GM18502 (cell line): ENCODE measurements around the gene UBR3.
"Not testable (repeated sequence)": the region's sequence is repeated elsewhere in the genome, so short reads cannot be mapped to it uniquely, and the experiment has no call there.

Experiments
- ATAC-seq: cut with Tn5 transposase; IDR thresholded peaks from one replicate; pipeline ENCODE4 v1.9.1; 2021; ENCODE audit warnings: mild to moderate bottlenecking; ENCODE audit not compliant: unreplicated experiment, poor library complexity

UBR3 gene

DNA sequence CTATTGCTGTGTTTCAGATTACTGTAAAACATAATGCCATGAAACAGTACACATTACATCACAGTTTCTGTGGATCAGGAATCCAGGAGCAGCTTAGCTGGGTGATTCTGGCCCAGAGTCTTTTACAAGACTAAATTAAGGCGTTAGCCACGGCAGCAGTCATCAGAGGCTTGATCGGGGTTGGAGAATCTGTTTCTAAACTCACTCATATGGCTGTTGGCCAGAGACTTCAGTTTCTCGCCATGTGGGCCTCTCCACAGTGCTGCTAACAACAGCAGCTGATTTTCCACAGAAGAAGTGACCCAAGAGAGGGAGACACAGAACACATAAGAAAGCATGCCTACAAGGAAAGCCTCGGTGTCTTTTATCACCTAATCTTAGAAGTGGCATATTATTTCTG, 261.5 kb downstream of the UBR3 start:
- no peak for ATAC-seq

DNA sequence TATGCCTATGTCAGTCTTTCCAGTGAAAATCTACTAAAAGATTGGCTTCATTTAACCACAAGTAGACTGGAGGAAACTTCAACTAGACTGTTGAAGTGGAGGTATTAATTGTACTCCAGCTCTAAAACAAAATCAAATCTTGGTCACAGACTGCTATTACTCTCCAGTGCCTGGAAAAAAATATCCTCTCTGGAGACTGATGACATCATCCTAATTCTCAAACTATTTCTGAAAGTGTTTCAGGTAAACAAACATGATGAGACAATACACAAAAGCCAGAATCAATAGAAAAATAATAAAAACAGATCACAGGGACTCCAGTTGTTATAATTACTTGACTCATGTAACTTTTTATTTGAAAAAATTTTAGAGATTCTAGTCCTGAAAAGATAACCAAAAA, 263.0 kb downstream of the UBR3 start:
- ATAC-seq = no peak

DNA sequence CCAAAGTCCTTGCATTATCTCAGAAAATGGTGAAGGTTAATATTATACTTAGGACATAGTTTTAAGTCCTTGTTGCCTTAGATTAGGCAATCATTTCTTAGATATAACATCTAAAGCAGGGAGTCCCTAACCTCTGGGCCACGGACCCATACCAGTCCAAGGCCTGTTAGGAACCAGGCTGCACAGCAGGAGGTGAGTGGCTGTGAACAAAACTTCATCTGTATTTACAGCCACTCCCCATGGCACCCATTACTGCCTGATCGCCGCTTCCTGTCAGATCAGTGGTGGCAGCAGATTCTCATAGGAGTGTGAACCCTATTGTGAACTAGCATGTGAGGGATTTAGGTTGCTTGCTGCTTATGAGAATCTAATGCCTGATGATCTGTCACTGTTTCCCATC, 264.2 kb downstream of the UBR3 start:
- no peak for ATAC-seq

DNA sequence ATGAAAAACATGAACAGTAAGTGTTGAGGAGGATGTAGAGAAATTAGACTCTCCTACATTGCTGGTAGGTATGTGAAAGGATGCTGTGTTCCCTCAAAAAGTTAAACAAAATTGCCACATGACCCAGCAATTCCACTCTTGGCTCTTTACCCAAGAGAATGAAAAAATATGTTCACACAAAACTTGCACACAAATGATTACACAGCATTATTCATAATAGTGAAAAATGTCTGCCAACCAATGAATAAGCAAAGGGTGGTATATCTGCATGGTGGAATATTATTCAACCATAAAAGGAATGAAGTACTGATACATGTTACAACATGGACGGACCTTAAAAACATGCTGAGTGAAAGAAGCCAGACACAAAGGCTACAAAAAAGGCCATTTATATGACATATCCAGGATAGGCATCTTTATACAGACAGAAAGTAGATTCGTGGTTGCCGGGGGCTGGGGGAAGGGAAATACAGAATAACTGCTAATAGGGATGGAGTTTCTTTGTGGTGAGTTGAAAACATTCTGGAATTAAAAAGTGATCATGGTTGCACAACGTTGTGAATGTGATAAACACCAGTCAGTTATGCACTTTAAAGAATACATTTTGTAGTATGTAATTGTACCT, 265.3 kb downstream of the UBR3 start:
- no peak for ATAC-seq

DNA sequence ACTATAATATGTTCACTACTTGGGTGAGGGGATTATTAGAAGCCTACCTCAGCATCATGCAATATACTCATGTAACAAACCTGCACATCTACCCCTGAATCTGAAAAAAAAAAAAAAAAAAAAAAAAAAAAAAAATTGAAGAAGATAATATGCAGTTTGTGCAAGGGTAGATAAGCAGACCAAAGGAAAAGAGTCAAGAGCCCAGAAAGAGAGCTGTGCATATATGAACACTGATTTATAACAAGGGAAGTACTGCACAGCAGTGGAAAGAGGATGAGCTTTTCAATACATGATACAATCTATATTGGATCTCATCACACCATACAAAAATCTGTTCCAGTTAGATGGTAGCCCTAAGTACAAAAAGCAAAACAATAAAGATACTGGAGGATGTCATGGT, 268.1 kb downstream of the UBR3 start:
- no peak for ATAC-seq

DNA sequence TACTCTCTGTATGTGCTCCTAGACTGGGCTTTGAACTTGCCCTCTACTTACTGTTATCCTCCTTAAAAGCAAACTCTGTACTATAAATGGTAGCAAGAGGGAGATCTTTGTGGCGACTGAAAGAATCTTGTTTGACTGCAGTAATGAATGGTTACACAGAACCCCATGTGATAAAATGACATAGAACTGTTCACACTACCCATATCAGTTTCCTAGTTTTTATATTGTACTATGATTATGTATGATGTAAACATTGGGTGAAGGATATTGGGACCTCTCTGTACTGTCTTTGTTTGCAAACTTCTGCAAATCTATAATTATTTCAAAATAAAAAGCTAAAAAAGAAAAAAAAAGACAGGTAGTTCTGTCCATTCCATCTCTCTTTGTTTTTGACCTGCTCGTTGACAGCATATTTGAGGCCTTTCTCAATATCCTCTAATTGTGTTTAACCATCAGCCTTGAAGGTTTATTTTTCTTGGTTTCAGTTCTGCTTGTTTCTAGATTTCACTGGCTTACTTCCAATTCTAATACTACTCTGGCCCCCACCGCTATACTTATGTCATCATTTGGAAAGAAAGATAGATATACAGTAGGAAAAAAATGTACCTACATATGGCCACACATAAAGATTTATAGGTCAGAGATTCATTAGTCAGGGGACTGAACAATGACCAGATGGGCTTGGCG, 271.5 kb downstream of the UBR3 start:
- no peak for ATAC-seq

DNA sequence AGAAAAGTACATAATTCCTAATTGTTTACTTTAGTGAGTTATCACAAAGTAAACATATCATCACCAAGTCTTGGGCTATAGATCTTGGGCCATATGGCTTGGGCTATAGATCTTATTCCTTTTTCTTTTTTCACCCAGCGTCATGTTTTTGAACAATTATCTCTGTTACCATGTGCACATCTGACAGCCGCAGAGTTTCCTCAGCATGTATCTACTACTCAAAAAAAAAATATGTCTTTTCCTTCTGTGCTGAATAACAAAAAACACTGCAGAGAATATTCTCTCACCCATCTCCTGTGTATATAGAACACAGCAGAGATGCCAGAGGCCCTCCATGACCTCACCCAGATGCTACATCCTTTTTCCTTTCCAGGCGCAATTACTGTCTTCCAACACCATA, 274.5 kb downstream of the UBR3 start:
- ATAC-seq = no peak

DNA sequence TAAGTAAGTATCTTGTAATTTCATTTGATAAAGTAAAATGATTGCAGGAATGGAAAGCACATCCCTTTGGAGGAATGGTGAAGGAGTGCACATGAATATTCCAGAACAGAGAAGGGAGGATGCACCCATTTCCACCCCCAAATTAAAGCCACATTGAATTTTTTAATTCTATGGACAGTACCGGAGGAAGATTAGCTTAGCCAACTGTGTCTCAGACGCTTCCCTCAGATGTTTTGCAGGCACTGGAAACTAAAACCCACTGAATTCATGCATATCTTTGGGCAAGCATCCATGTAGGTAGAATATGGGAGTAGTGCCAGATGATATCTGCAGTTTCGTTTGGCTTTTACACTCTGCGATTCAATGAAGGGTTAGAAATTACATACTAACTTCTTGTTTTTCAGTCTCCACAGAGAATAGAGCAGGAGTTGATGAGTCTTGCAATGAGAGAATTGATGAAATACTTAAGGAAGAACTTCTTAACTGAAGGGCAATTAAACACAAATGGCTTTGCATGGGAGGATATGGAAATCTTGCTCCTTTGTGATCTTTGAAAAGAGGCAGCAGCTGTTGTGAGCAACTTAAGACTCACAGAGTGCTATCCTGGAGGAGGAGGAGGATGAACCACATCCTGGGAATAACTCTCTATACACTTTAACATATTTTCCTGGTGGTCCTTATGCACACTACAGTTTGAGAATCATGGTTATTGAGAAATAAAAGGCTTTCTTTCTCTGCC, 279.0 kb downstream of the UBR3 start:
- ATAC-seq = no peak

DNA sequence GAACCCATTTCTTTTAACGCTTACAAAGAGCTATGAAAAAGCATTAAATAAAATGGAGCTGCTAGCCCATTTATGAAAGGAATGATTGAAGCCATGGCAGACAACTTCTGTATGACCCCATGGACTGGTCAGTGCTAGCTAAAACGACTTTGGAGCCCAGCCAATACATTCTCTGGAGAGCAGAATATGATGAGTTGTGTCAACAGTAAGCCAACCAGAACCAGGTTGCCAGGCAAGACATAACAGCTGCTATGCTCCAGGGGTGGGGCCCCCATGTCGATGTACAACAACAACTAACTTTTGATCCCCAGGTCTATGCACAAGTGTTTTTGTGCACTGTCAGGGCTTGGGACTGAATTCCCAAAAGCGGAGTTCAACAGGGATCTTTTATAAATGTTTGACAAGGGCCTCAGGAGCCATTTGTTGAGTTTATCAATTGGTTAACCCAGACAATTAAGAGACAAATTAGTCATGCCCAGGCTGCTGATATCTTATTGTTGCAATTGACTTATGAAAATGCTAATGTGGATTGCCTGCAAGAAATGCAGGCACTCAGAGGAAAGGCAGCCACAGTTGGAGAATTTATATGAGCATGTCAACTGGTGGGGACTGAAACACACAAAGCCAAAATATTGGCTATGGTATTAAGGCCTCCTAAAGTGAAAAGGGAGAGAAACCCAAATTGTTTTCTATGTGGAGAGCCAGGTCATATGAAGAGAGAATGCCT, 286.1 kb downstream of the UBR3 start:
- ATAC-seq = no peak

DNA sequence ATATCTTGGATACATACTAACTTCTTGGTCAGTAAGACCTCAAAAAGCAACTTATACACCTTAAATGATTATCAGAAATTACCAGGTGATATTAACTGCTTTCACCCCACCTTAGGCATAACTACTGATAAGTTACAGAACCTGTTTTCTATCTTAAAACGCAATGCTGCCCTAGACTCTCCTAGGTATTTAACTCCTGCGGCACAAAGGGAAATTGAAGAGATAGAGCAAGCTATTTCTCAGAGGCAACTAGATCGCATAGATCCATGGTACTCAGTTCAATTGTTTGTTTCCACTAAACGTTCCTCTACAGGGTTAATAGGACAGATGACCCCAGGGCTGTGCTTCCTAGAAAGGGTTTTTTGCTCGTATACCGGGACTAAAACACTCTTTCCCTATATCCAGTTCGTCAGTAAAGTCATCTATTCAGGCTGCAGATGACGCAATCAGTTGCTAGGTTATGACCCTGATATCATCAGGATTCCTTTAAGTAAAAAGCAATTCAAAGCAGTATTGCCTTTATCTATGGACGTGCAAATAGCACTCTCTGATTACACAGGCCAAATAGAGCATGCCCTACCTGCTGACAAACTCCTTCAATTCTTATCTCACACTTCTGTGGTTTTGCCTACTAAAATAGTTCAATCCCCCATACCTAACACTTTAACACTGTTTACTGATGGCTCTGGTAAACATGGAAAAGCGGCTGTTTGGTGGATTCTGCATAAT, 288.4 kb downstream of the UBR3 start:
- ATAC-seq = no peak

DNA sequence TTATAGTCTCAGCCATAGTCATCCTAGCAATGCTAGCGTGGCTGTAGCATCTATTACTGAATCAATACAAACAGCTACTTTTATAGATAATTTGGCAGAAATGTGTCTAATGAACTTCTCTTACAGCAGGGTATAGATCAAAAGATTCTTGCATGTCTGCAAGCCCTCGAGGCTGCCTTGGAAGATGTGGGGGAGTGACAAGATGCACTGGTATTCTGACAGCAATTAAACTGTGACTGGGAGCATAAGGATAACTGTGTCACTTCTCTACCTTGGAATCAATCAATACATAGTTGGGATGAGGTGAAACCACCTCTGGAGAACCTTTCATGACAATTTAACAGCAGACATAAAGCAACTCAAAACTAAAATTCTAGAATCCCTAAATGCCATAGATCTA, 291.4 kb downstream of the UBR3 start:
- no peak for ATAC-seq

DNA sequence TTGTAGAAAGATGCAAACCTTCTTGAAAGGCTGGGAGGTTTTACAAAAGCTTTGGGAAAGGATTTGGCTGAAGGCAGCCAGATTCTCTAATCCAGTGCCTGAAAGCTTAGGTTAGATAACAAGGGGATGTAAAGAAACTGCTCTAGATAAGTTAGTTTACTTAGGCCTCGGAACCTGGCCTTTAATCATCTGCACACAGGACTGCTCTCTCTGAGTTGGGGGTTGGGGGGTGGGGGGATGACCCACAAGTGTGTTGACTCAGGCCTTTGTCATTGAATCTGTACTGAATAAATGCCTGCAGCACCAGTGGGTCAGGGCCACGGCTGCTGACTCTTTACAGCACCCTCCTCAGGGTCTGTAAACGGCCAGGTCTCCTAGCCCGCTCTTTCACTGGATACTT, 292.1 kb downstream of the UBR3 start:
- ATAC-seq = not testable (repeated sequence)

DNA sequence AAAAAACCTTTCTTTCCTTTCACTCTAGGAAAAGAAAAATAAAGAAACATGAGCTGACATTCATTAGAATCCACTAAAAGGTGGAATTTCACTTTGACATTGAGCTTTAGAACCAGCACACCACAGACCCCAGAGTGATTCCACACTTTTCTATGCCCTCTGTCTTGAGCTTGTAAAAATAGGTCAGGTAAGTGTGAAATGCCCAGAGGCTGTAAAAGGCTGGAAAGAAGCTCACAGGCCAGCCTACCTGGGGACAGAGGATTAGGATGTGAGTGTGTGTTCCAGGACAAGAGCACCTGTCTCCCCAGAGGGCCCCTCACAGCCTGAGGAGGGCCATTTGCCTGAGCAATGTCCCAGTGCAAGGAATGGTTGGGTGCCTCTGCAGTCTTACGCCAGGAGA, 294.4 kb downstream of the UBR3 start:
- no peak for ATAC-seq

DNA sequence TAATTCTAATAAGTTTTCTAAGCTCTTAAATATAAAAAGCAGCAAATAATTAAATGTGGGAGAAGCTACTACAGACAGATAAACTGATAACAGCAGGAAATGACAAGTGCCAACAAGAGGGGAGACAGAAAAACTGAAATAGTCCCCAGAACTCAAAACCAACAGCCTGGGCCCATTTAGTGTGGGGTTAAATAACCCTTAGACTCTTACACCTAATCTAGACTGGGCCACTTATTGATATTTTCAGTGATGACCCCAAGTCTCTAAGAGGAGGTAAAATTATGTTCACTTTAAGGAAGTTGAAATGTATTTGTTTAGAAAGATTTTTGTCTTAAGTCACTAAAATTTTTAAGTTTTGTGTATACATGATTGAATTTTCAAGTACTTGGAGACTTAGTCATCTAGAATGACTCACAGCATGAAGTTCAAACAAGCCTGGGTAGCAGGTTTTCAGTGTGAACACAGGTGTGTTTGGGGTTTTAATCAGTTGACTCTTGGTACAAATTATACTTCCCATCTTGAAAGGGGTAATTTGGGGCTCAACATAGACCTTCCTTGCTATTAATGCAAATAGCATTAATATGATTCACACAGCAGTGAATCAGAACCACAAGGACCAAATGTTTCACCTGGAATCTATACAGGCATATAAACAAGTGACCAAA, 295.8 kb downstream of the UBR3 start:
- ATAC-seq = no peak

DNA sequence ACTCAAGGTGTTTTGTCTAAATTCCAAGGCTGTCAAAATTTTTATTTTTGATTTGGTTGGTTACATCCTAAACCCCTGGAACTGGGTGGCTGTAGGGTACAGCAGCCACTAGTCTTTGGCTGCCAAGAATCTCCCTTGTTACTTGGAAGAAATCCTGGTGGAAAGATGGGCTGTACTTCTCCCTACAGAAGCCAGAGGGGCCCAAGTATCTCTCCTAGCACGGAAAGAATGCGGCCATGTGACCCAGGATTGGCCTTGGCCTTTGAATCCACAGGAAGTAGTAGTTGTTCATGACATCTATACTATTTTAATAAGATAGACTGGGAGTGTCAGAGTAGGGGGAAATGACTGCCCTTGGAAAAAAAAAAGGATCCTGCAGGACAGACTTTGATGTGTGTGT, 296.3 kb downstream of the UBR3 start:
- no peak for ATAC-seq

DNA sequence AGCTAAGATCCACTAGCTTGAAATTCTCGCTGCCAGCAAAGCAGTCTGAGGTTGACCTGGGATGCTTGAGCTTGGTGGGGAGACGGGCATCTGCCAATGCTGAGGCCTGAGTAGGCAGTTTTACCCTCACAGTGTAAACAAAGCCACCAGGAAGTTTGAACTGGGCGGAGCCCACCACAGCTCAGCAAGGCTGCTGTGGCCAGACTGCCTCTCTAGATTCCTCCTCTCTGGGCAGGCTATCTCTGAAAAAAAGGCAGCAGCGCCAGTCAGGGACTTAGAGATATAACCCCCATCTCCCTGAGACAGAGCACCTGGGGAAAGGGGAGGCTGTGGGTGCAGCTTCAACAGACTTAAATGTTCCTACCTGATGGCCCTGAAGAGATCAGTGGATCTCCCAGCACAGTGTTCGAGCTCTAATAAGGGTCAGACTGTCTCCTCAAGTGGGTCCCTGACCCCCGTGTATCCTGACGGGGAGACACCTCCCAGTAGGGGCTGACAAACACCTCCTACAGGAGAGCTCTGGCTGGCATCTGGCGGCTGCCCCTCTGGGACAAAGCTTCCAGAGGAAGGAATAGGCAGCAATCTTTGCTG, 299.0 kb downstream of the UBR3 start:
- not testable (repeated sequence) for ATAC-seq
